SK-N-SH (cell line): ENCODE results near the gene ZNF783. TPM values are rescaled to one million over a fixed set of nuclear protein-coding genes. Genes with fewer than 3 reads are reported as not detected.
"Not testable (repeated sequence)": the region's sequence is repeated elsewhere in the genome, so short reads cannot be mapped to it uniquely, and the experiment has no call there.

ENCODE experiments used
- CTCF ChIA-PET: fragments of 300-600, 350-600 bp; formaldehyde crosslinking; extraction: SDS; loops from one replicate; lab custom pipeline; 2021; lab: Yijun Ruan, JAX
- POLR2A ChIA-PET: fragments of 350-600 bp; sonication (Branson Sonifier 250); formaldehyde crosslinking; extraction: SDS; loops from one replicate; lab custom pipeline; 2020; ENCODE audit warnings: antibody characterized with exemption, inconsistent platforms; lab: Yijun Ruan, JAX
- DNase-seq: peaks from one replicate; pipeline ENCODE4 v3.0.0; 2012
- H2AFZ ChIP-seq: fragments of 200-600 bp; sonication (generic); 2 replicates; pipeline ENCODE4 v1.8.1; 2016; ENCODE audit warnings: antibody characterized with exemption, mild to moderate bottlenecking, low read depth
- H3F3A ChIP-seq: fragments of 200-600 bp; sonication (generic); replicated peaks from 2 replicates; pipeline ENCODE3; 2016; ENCODE audit warnings: antibody characterized with exemption, mild to moderate bottlenecking; ENCODE audit not compliant: insufficient read depth
- H3K27ac ChIP-seq, 2 experiments: fragments of 200-500 bp in 1 of 2; fragments of 200-600 bp in 1 of 2; sonication (Bioruptor generic) in 1 of 2; sonication (generic), shearing (Covaris generic) in 1 of 2; 2 replicates each; pipeline versions ENCODE4 v1.5.1 to v1.6.1; 2014 to 2016; ENCODE audit warnings: low read depth in 2 of 2, inconsistent platforms in 1 of 2, low read length in 1 of 2, mild to moderate bottlenecking in 1 of 2, mixed read lengths in 1 of 2
- H3K27me3 ChIP-seq: fragments of 200-600 bp; sonication (generic), shearing (Covaris generic); 2 replicates; pipeline ENCODE4 v1.6.1; 2016; ENCODE audit warnings: mixed run types; ENCODE audit not compliant: insufficient read depth
- H3K36me3 ChIP-seq, 2 experiments: fragments of 200-500 bp in 1 of 2; fragments of 200-600 bp in 1 of 2; sonication (Bioruptor generic) in 1 of 2; sonication (generic) in 1 of 2; replicated peaks in 1 of 2; 2 replicates each; pipeline versions ENCODE3 to v1.5.1; 2014 to 2016; ENCODE audit warnings: low read length in 1 of 2, mild to moderate bottlenecking in 1 of 2; ENCODE audit not compliant: insufficient read depth in 2 of 2, control insufficient read depth in 1 of 2
- H3K4me1 ChIP-seq, 2 experiments: fragments of 200-500 bp in 1 of 2; fragments of 200-600 bp in 1 of 2; sonication (Bioruptor generic) in 1 of 2; sonication (generic), shearing (Covaris generic) in 1 of 2; 2 replicates each; pipeline versions ENCODE4 v1.5.1 to v1.6.1; 2014 to 2016; ENCODE audit warnings: low read depth in 1 of 2, low read length in 1 of 2, mixed run types in 1 of 2; ENCODE audit not compliant: insufficient read depth in 2 of 2, control insufficient read depth in 1 of 2
- H3K4me2 ChIP-seq: fragments of 200-600 bp; sonication (generic), shearing (Covaris generic); 2 replicates; pipeline ENCODE4 v1.6.1; 2017; ENCODE audit warnings: mixed run types
- H3K4me3 ChIP-seq, 2 experiments: fragments of 200-500 bp in 1 of 2; fragments of 200-600 bp in 1 of 2; sonication (Bioruptor generic) in 1 of 2; sonication (generic), shearing (Covaris generic) in 1 of 2; 2 replicates each; pipeline versions ENCODE4 v1.5.1 to v1.8.1; 2014 to 2016; ENCODE audit warnings: low read depth in 2 of 2, inconsistent platforms in 1 of 2, low read length in 1 of 2, mild to moderate bottlenecking in 1 of 2, mixed read lengths in 1 of 2, moderate library complexity in 1 of 2
- H3K79me2 ChIP-seq: fragments of 200-600 bp; sonication (generic); 2 replicates; pipeline ENCODE4 v1.8.1; 2017; ENCODE audit warnings: mild to moderate bottlenecking; ENCODE audit not compliant: insufficient read depth
- H3K9ac ChIP-seq: fragments of 200-600 bp; sonication (generic); 2 replicates; pipeline ENCODE4 v1.6.1; 2017; ENCODE audit warnings: mixed run types
- H3K9me2 ChIP-seq: fragments of 200-600 bp; sonication (generic); 2 replicates; pipeline ENCODE4 v1.6.1; 2017; ENCODE audit warnings: mixed run types
- H3K9me3 ChIP-seq: fragments of 200-600 bp; sonication (generic); 2 replicates; pipeline ENCODE4 v1.6.1; 2017; ENCODE audit warnings: mixed run types, mild to moderate bottlenecking, moderate library complexity
- H4K20me1 ChIP-seq: fragments of 200-600 bp; sonication (generic); 2 replicates; pipeline ENCODE4 v1.6.1; 2017; ENCODE audit warnings: mild to moderate bottlenecking, mixed run types; ENCODE audit not compliant: insufficient read depth
- EP300 ChIP-seq, 2 experiments: IDR thresholded peaks; 2 replicates each; pipeline versions ENCODE4 v1.4.0 to v1.6.1; 2012; ENCODE audit warnings: borderline replicate concordance in 1 of 2, low read depth in 1 of 2, low read length in 1 of 2
- JUND ChIP-seq: IDR thresholded peaks from 2 replicates; pipeline ENCODE4 v1.4.0; 2012
- MEF2A ChIP-seq: IDR thresholded peaks from 2 replicates; pipeline ENCODE4 v1.4.0; 2012; ENCODE audit warnings: low read depth, borderline replicate concordance
- MXI1 ChIP-seq: IDR thresholded peaks from 2 replicates; pipeline ENCODE4 v1.6.1; 2012; ENCODE audit warnings: mild to moderate bottlenecking, low read depth, low read length, improper control_type of control experiment
- TEAD4 ChIP-seq: IDR thresholded peaks from 2 replicates; pipeline ENCODE4 v1.4.0; 2012; ENCODE audit warnings: mild to moderate bottlenecking, borderline replicate concordance; ENCODE audit not compliant: insufficient read depth
- WGBS: methylation state at CpG from one replicate; pipeline ENCODE4 v1.1.6; 2017; ENCODE audit warnings: low lambda C conversion rate; 5-methylcytosine and 5-hydroxymethylcytosine counted together
- polyA plus RNA-seq, 3 experiments: library from polyadenylated mRNA; depleted of rRNA; stranded (reverse); fragments of >200 nt; gene quantifications; 2 replicates each; pipeline ENCODE4 v1.2.3, GENCODE V29; 2012
- TF ChIP-seq, protein P1 (sequence below): fragments of 200-600 bp; sonication (generic); IDR thresholded peaks from 2 replicates; pipeline ENCODE4 v1.6.1; 2017; ENCODE audit warnings: antibody characterized with exemption, mild to moderate bottlenecking, moderate library complexity
- TF ChIP-seq, protein P2 (sequence below): IDR thresholded peaks from 2 replicates; pipeline ENCODE4 v1.4.0; 2012; ENCODE audit warnings: low read depth, borderline replicate concordance

ZNF783 gene
- polyA plus RNA-seq, 1 of the 3 experiments (the other 2 are of a cell fraction), result 12.5 TPM

DNA sequence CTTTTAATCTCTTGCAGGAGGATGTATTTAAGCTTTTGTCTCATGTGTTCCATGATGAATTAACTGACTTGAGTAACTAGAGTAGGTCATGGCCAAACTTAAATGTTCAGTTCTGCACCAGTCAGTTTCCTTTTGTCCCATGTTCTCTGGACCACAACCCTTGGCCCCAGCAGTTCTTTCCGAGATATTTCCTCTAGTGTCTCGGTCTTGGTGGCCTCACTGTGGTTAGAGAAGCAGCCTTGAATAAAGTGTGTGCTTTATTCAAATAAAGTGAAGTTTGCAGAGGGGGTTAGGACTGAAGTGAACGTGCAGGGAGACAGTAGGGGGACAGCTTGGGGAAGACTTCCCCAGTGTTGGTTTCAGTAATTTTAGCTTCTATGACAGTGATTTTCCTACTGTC, 13.2 kb upstream of the ZNF783 start:
- DNase-seq, result no peak
- Histone ChIP-seq H3K36me3 (peaks cover 27 to 34% of the 10 kb centered on the region in 2 experiments), H2AFZ (no peak overlapping the region), H3K9me3 (no peaks in the 10 kb centered on the region), H3F3A (no peaks in the 10 kb centered on the region), H3K4me3 (no peak overlapping the region), H3K79me2 (peaks cover 61% of the 10 kb centered on the region), H3K27ac (no peak overlapping the region), H3K9ac (no peak overlapping the region), H4K20me1 (peaks cover 20% of the 10 kb centered on the region; the same call in 1 of the 2 replicates), H3K9me2 (no peaks in the 10 kb centered on the region), H3K4me1 (no peaks in the 10 kb centered on the region), H3K27me3 (no peaks in the 10 kb centered on the region), H3K4me2 (no peak overlapping the region)
- ChIA-PET POLR2A (no interaction called here), CTCF (interaction anchor here (9.4 kb wide), 1 partner anchor 12 kb away, joined by 76 read pairs; the partner anchor contains the start of gene ZNF783)
- 80% methylated on average over 3 of the region's 3 CpGs for WGBS
- TF ChIP-seq, protein P1, sequence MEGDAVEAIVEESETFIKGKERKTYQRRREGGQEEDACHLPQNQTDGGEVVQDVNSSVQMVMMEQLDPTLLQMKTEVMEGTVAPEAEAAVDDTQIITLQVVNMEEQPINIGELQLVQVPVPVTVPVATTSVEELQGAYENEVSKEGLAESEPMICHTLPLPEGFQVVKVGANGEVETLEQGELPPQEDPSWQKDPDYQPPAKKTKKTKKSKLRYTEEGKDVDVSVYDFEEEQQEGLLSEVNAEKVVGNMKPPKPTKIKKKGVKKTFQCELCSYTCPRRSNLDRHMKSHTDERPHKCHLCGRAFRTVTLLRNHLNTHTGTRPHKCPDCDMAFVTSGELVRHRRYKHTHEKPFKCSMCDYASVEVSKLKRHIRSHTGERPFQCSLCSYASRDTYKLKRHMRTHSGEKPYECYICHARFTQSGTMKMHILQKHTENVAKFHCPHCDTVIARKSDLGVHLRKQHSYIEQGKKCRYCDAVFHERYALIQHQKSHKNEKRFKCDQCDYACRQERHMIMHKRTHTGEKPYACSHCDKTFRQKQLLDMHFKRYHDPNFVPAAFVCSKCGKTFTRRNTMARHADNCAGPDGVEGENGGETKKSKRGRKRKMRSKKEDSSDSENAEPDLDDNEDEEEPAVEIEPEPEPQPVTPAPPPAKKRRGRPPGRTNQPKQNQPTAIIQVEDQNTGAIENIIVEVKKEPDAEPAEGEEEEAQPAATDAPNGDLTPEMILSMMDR, result no peak
- TF ChIP-seq TEAD4, result no peak
- no peak for TF ChIP-seq MXI1
- no peak for TF ChIP-seq MEF2A
- TF ChIP-seq JUND, result no peak
- no peak for TF ChIP-seq EP300 (IDR thresholded peaks at IDR 0.05; ENCODE audit: borderline replicate concordance in 1 of 2, low read depth in 1 of 2, low read length in 1 of 2)
- TF ChIP-seq, protein P2, sequence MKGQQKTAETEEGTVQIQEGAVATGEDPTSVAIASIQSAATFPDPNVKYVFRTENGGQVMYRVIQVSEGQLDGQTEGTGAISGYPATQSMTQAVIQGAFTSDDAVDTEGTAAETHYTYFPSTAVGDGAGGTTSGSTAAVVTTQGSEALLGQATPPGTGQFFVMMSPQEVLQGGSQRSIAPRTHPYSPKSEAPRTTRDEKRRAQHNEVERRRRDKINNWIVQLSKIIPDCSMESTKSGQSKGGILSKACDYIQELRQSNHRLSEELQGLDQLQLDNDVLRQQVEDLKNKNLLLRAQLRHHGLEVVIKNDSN, result no peak

DNA sequence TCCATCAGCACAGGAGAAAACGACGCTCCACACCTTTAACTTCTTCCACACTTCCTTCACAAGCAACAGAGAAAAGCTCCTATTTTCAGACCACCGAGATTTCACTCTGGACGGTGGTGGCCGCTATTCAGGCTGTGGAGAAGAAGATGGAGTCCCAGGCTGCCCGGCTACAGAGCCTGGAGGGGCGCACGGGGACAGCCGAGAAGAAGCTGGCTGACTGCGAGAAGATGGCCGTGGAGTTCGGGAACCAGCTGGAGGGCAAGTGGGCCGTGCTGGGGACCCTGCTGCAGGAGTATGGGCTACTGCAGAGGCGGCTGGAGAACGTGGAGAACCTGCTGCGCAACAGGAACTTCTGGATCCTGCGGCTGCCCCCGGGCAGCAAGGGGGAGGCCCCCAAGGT, 11.8 kb upstream of the ZNF783 start:
- H3K4me2 ChIP-seq, H3K9me2 ChIP-seq, POLR2A ChIA-PET, H3F3A ChIP-seq, H3K9ac ChIP-seq, H2AFZ ChIP-seq, H3K4me1 ChIP-seq, H3K9me3 ChIP-seq, DNase-seq, H3K27ac ChIP-seq, H3K4me3 ChIP-seq, H3K27me3 ChIP-seq: not testable (repeated sequence)
- CTCF ChIA-PET, result interaction anchor here (1.1 to 9.4 kb wide), 2 partner anchors 11 to 60 kb away, joined by 3 to 76 read pairs; partner anchors contain the start of gene ZNF783
- peaks cover 48% of the 10 kb centered on the region for H3K79me2 ChIP-seq
- H4K20me1 ChIP-seq, result peaks cover 20% of the 10 kb centered on the region; the same call in 1 of the 2 replicates
- 94% methylated on average over 18 of the region's 18 CpGs for WGBS
- peaks cover 41 to 45% of the 10 kb centered on the region in 2 experiments for H3K36me3 ChIP-seq

DNA sequence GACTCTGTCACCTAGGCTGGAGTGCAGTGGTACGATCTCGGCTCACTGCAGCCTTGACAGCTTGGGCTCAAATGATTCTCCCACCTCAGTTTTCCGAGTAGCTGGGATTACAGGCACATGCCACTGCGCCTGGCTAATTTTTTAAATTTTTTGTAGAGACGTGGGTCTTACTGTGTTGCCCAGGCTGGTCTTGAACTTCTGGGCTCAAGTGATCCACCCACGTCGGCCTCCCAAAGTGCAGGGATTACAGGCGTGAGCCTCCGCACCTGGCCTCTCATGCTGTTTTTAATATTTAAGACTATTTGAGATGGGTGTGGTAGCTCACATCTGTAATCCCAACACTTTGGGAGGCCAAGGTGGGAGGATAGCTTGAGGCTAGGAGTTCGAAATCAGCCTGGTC, 10.5 kb upstream of the ZNF783 start:
- H3K9me2 ChIP-seq, H3F3A ChIP-seq, DNase-seq, H3K4me3 ChIP-seq, H3K9me3 ChIP-seq, H3K27ac ChIP-seq, H3K9ac ChIP-seq, H2AFZ ChIP-seq, H3K27me3 ChIP-seq, H3K4me2 ChIP-seq, H3K4me1 ChIP-seq: not testable (repeated sequence)
- ChIA-PET CTCF (interaction anchor here (1.0 to 9.4 kb wide), 3 partner anchors 9 to 56 kb away, joined by 3 to 76 read pairs (median 4); partner anchors contain the start of genes ZNF282 and ZNF783), POLR2A (interaction anchor here (2.3 kb wide), 1 partner anchor 10 kb away, joined by 8 read pairs; the partner anchor contains the start of gene ZNF783)
- H3K36me3 ChIP-seq, result peaks cover 50 to 53% of the 10 kb centered on the region in 2 experiments
- H3K79me2 ChIP-seq, result peaks cover 34% of the 10 kb centered on the region
- peaks cover 12% of the 10 kb centered on the region; the same call in 1 of the 2 replicates for H4K20me1 ChIP-seq
- 98% methylated on average over 10 of the region's 10 CpGs for WGBS
